ENCODE results near the gene PCDHB2. TPM values are rescaled to one million over a fixed set of nuclear protein-coding genes. Genes with fewer than 3 reads are reported as not detected.
"Not testable (repeated sequence)": the region's sequence is repeated elsewhere in the genome, so short reads cannot be mapped to it uniquely, and the experiment has no call there.

Gene PCDHB2
- total and polyA plus RNA-seq, 2 donors = 3.4 TPM

- Histone ChIP-seq H3K4me1 (ENCODE audit: insufficient read depth) (no peaks in the 10 kb centered on the region), H3K27ac (ENCODE audit: low read depth) (no peak overlapping the region), H3K36me3 (ENCODE audit: insufficient read depth) (no peaks in the 10 kb centered on the region), H3K4me3 (ENCODE audit: low read depth, low read length) (no peak overlapping the region)
- WGBS = 90% methylated on average over 2 of the region's 2 CpGs
- DNase-seq (ENCODE audit: extremely low spot score) = no peak
Measured at GRCh38 chr5:141105350-141105749, 10.9 kb downstream of the PCDHB2 start.

GRCh38 chr5:141119250-141119649, 24.8 kb downstream of the PCDHB2 start:
- Histone ChIP-seq H3K36me3 (ENCODE audit: insufficient read depth) (no peaks in the 10 kb centered on the region), H3K4me1 (ENCODE audit: insufficient read depth) (no peaks in the 10 kb centered on the region), H3K4me3 (ENCODE audit: low read depth, low read length) (no peak overlapping the region), H3K27ac (ENCODE audit: low read depth) (no peak overlapping the region)
- WGBS = 39% methylated on average over 2 of the region's 2 CpGs
- no peak for DNase-seq (ENCODE audit: extremely low spot score)

GRCh38 chr5:141121563-141121962, 27.1 kb downstream of the PCDHB2 start, which contains the start of gene PCDHB4:
Gene PCDHB4 (plus strand): TSS chr5:141121818. CDS start chr5:141121999, 181 bp downstream.
- 16% methylated on average over 16 of the region's 16 CpGs for WGBS
- no peak for DNase-seq (ENCODE audit: extremely low spot score)
- Histone ChIP-seq H3K27ac (ENCODE audit: low read depth) (no peak within 1 kb of the TSS), H3K4me1 (ENCODE audit: insufficient read depth) (no peaks in the 10 kb centered on the region), H3K36me3 (ENCODE audit: insufficient read depth) (no peaks in the 10 kb centered on the region), H3K4me3 (ENCODE audit: low read depth, low read length) (peak within 1 kb of the TSS; percentile 22)

GRCh38 chr5:141121985-141122384, 27.6 kb downstream of the PCDHB2 start:
- Histone ChIP-seq H3K27ac (ENCODE audit: low read depth) (no peak overlapping the region), H3K4me3 (ENCODE audit: low read depth, low read length) (no peak overlapping the region), H3K4me1 (ENCODE audit: insufficient read depth) (no peaks in the 10 kb centered on the region), H3K36me3 (ENCODE audit: insufficient read depth) (no peaks in the 10 kb centered on the region)
- WGBS = 38% methylated on average over 12 of the region's 12 CpGs
- DNase-seq (ENCODE audit: extremely low spot score) = no peak

- H3K4me3 ChIP-seq (ENCODE audit: low read depth, low read length); H3K27ac ChIP-seq (ENCODE audit: low read depth); H3K36me3 ChIP-seq (ENCODE audit: insufficient read depth); DNase-seq (ENCODE audit: extremely low spot score); H3K4me1 ChIP-seq (ENCODE audit: insufficient read depth): not testable (repeated sequence)
- 33% methylated on average over 66 of the region's 73 CpGs for WGBS
Measured at GRCh38 chr5:141123396-141124135, 29.2 kb downstream of the PCDHB2 start.

GRCh38 chr5:141127305-141127704, 32.9 kb downstream of the PCDHB2 start:
- Histone ChIP-seq H3K4me1 (ENCODE audit: insufficient read depth) (no peaks in the 10 kb centered on the region), H3K36me3 (ENCODE audit: insufficient read depth) (no peaks in the 10 kb centered on the region), H3K27ac (ENCODE audit: low read depth) (no peak overlapping the region), H3K4me3 (ENCODE audit: low read depth, low read length) (no peak overlapping the region)
- no peak for DNase-seq (ENCODE audit: extremely low spot score)
- WGBS = 96% methylated on average over 1 of the region's 1 CpG

GRCh38 chr5:141135030-141135717, 40.8 kb downstream of the PCDHB2 start, which contains the start of gene PCDHB5:
Gene PCDHB5 (plus strand): TSS chr5:141135206. CDS start chr5:141135435, 229 bp downstream.
- Histone ChIP-seq H3K27ac (ENCODE audit: low read depth) (no peak within 1 kb of the TSS), H3K4me3 (ENCODE audit: low read depth, low read length) (peak within 1 kb of the TSS; percentile 15), H3K36me3 (ENCODE audit: insufficient read depth) (no peaks in the 10 kb centered on the region), H3K4me1 (ENCODE audit: insufficient read depth) (no peaks in the 10 kb centered on the region)
- WGBS = 16% methylated on average over 22 of the region's 22 CpGs
- DNase-seq (ENCODE audit: extremely low spot score) = no peak

- H3K27ac ChIP-seq (ENCODE audit: low read depth) = no peak overlapping the region
- DNase-seq (ENCODE audit: extremely low spot score) = no peak
- WGBS = 39% methylated on average over 19 of the region's 19 CpGs
- H3K36me3 ChIP-seq (ENCODE audit: insufficient read depth) = no peaks in the 10 kb centered on the region
- H3K4me3 ChIP-seq (ENCODE audit: low read depth, low read length) = no peak overlapping the region
- no peaks in the 10 kb centered on the region for H3K4me1 ChIP-seq (ENCODE audit: insufficient read depth)
Measured at GRCh38 chr5:141135718-141136266, 41.4 kb downstream of the PCDHB2 start.

- H3K4me1 ChIP-seq (ENCODE audit: insufficient read depth); H3K36me3 ChIP-seq (ENCODE audit: insufficient read depth); H3K4me3 ChIP-seq (ENCODE audit: low read depth, low read length); H3K27ac ChIP-seq (ENCODE audit: low read depth); DNase-seq (ENCODE audit: extremely low spot score): not testable (repeated sequence)
- WGBS = 47% methylated on average over 34 of the region's 34 CpGs
Measured at GRCh38 chr5:141137346-141137745, 42.9 kb downstream of the PCDHB2 start.

Other genes starting within 250 kb of the PCDHB2 start
- 0.90 TPM for gene PCDHA9, start 246.2 kb upstream of the PCDHB2 start, total RNA-seq
- 0.03 TPM for gene PCDHA9, start 246.2 kb upstream of the PCDHB2 start, polyA plus RNA-seq
- gene PCDHA10, start 238.7 kb upstream of the PCDHB2 start, total RNA-seq = 1.1 TPM
- 0.13 TPM for gene PCDHA10, start 238.7 kb upstream of the PCDHB2 start, polyA plus RNA-seq
- gene PCDHA11, start 225.7 kb upstream of the PCDHB2 start, total RNA-seq = 1.6 TPM
- 0.06 TPM for gene PCDHA11, start 225.7 kb upstream of the PCDHB2 start, polyA plus RNA-seq
- gene PCDHA12, start 219.3 kb upstream of the PCDHB2 start, total RNA-seq = 0.90 TPM
- gene PCDHA12, start 219.3 kb upstream of the PCDHB2 start, polyA plus RNA-seq = 0.03 TPM
- 0.74 TPM for gene PCDHA13, start 212.5 kb upstream of the PCDHB2 start, total RNA-seq
- gene PCDHA13, start 212.5 kb upstream of the PCDHB2 start, polyA plus RNA-seq = 0.18 TPM
- gene PCDHAC1, start 168.3 kb upstream of the PCDHB2 start, total RNA-seq = 1.5 TPM
- gene PCDHAC1, start 168.3 kb upstream of the PCDHB2 start, polyA plus RNA-seq = 0.13 TPM
- 3.0 TPM for gene PCDHAC2, start 128.1 kb upstream of the PCDHB2 start, total RNA-seq
- gene PCDHAC2, start 128.1 kb upstream of the PCDHB2 start, polyA plus RNA-seq = 0.67 TPM
- gene PCDHB1, start 43.2 kb upstream of the PCDHB2 start, total RNA-seq = 0.16 TPM
- gene PCDHB1, start 43.2 kb upstream of the PCDHB2 start, polyA plus RNA-seq = 0.01 TPM
- gene PCDHB3, start 5.9 kb downstream of the PCDHB2 start, total RNA-seq = 4.6 TPM
- 1.3 TPM for gene PCDHB3, start 5.9 kb downstream of the PCDHB2 start, polyA plus RNA-seq
- 3.8 TPM for gene PCDHB4, start 27.2 kb downstream of the PCDHB2 start, total RNA-seq
- 6.2 TPM for gene PCDHB4, start 27.2 kb downstream of the PCDHB2 start, polyA plus RNA-seq
- gene PCDHB5, start 40.6 kb downstream of the PCDHB2 start, total RNA-seq = 7.0 TPM
- 9.0 TPM for gene PCDHB5, start 40.6 kb downstream of the PCDHB2 start, polyA plus RNA-seq
- 1.1 TPM for gene PCDHB6, start 55.4 kb downstream of the PCDHB2 start, total RNA-seq
- 1.1 TPM for gene PCDHB6, start 55.4 kb downstream of the PCDHB2 start, polyA plus RNA-seq
- gene PCDHB7, start 78.0 kb downstream of the PCDHB2 start, total RNA-seq = 3.2 TPM
- 2.6 TPM for gene PCDHB7, start 78.0 kb downstream of the PCDHB2 start, polyA plus RNA-seq
- 1.6 TPM for gene PCDHB8, start 83.2 kb downstream of the PCDHB2 start, total RNA-seq
- 1.0 TPM for gene PCDHB8, start 83.2 kb downstream of the PCDHB2 start, polyA plus RNA-seq
- 3.3 TPM for gene PCDHB16, start 87.8 kb downstream of the PCDHB2 start, total RNA-seq
- gene PCDHB16, start 87.8 kb downstream of the PCDHB2 start, polyA plus RNA-seq = 2.4 TPM
- 2.4 TPM for gene PCDHB9, start 92.5 kb downstream of the PCDHB2 start, total RNA-seq
- gene PCDHB9, start 92.5 kb downstream of the PCDHB2 start, polyA plus RNA-seq = 1.2 TPM
- gene PCDHB10, start 97.7 kb downstream of the PCDHB2 start, total RNA-seq = 5.0 TPM
- 5.1 TPM for gene PCDHB10, start 97.7 kb downstream of the PCDHB2 start, polyA plus RNA-seq
- gene PCDHB11, start 105.0 kb downstream of the PCDHB2 start, total RNA-seq = 7.3 TPM
- gene PCDHB11, start 105.0 kb downstream of the PCDHB2 start, polyA plus RNA-seq = 2.8 TPM
- gene PCDHB12, start 114.1 kb downstream of the PCDHB2 start, total RNA-seq = 6.9 TPM
- 3.4 TPM for gene PCDHB12, start 114.1 kb downstream of the PCDHB2 start, polyA plus RNA-seq
- 5.9 TPM for gene PCDHB13, start 119.3 kb downstream of the PCDHB2 start, total RNA-seq
- 2.5 TPM for gene PCDHB13, start 119.3 kb downstream of the PCDHB2 start, polyA plus RNA-seq
- gene PCDHB14, start 128.7 kb downstream of the PCDHB2 start, total RNA-seq = 10.1 TPM
- 8.2 TPM for gene PCDHB14, start 128.7 kb downstream of the PCDHB2 start, polyA plus RNA-seq
- 7.8 TPM for gene PCDHB15, start 150.8 kb downstream of the PCDHB2 start, total RNA-seq
- gene PCDHB15, start 150.8 kb downstream of the PCDHB2 start, polyA plus RNA-seq = 7.3 TPM
- 0.69 TPM for gene SLC25A2, start 209.4 kb downstream of the PCDHB2 start, total RNA-seq
- not detected for gene SLC25A2, start 209.4 kb downstream of the PCDHB2 start, polyA plus RNA-seq
- gene TAF7, start 226.2 kb downstream of the PCDHB2 start, total RNA-seq = 85.9 TPM
- gene TAF7, start 226.2 kb downstream of the PCDHB2 start, polyA plus RNA-seq = 100 TPM
- 1.2 TPM for gene PCDHGA1, start 235.9 kb downstream of the PCDHB2 start, total RNA-seq
- gene PCDHGA1, start 235.9 kb downstream of the PCDHB2 start, polyA plus RNA-seq = 1.2 TPM
- gene PCDHGA2, start 244.1 kb downstream of the PCDHB2 start, total RNA-seq = 5.7 TPM
- gene PCDHGA2, start 244.1 kb downstream of the PCDHB2 start, polyA plus RNA-seq = 4.1 TPM
- 4.6 TPM for gene PCDHGA3, start 249.2 kb downstream of the PCDHB2 start, total RNA-seq
- gene PCDHGA3, start 249.2 kb downstream of the PCDHB2 start, polyA plus RNA-seq = 1.6 TPM

Data from urinary bladder (tissue), 4 donors.